GM19438 (cell line): Measurements from ENCODE around the gene PRSS57.
"Not testable (repeated sequence)": the region's sequence is repeated elsewhere in the genome, so short reads cannot be mapped to it uniquely, and the experiment has no call there.

Experiments
- ATAC-seq: cut with Tn5 transposase; IDR thresholded peaks from one replicate; pipeline ENCODE4 v1.9.1; 2021; ENCODE audit warnings: low read depth; ENCODE audit not compliant: unreplicated experiment

PRSS57 gene

DNA sequence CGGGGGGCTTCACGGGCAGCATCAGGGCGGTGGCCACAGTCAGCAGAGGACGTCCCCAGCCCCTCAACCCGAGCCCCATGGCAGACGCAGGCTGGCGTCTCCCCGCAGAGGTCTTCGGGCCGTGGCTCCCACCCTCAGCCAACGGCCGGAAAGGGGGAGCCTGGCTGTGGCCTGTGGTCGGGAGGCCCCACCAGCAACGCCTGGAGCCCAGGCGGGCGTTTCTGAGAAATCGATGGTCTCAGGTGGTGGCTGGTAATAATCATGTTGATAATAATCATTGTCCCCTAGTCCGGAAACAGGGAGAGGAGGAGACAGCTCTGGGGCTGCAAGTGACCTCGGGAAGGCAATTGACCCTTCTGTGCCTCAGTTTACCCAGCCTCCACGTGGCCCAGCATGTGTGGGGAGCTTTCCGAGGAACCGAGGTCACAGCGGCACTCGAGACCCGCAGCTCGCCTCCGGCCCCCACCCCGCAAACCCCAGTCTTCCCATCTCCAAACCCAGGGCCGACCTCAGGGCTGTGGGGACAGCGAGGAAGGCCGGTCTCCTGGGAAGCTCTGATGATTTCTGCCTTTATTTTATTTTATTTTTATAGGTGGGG lies at the start of gene PRSS57:
PRSS57 (minus strand) TSS at position 101 of the 598 bp plus-strand sequence; CDS start at position 79, 22 bp downstream.
- ATAC-seq = no peak

DNA sequence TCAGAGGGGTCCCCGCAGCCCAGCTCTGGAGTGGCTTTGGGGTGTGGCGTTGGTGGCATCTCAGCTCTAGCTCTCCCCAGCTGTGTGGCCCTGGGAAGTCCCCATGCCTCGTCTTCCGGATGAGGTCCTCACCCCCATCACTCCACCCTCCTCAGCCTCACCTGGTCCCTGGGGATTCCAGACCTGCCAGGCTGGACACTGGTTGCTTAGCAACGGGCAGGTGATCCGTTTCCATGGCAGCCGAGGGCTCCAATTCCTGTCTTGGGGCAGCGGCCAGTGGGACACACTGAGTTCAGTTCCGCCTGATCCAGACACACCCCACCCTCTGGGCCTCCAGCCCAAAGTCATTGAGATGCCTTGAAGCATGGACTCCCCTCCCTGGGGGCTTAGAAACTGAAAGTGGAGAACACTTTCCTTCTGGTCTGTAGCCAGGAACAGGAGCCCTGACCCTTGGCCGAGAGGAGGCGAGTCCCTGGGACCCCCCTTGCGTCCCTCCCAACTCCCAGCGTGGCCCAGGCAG lies 48.0 kb upstream of the PRSS57 start:
- ATAC-seq = no peak

DNA sequence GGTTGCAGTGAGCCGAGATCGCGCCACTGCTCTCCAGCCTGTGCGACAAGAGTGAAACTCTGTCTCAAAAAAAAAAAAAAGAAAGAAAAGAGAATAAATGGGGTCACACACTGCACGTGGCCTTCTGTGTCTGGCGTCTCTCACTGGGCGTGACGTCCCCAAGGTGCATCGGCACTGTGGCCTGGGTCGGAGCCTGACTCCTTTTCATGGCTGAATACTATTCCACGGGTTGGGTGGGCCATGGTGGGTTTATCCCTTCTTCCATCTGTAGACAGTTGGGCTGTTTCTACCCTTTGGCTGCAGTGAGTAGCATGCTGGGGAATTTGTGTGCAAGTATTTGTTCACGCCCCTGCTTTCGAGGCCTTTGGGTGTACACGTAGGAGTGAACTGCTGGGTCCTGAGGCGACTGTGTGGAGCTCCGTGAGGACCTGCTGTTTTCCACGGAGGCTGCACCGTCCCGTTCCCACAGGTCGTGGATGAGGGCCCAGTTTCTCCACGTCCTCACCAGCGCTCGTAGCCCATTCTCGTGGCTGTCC lies 47.4 kb upstream of the PRSS57 start:
- ATAC-seq = no peak

DNA sequence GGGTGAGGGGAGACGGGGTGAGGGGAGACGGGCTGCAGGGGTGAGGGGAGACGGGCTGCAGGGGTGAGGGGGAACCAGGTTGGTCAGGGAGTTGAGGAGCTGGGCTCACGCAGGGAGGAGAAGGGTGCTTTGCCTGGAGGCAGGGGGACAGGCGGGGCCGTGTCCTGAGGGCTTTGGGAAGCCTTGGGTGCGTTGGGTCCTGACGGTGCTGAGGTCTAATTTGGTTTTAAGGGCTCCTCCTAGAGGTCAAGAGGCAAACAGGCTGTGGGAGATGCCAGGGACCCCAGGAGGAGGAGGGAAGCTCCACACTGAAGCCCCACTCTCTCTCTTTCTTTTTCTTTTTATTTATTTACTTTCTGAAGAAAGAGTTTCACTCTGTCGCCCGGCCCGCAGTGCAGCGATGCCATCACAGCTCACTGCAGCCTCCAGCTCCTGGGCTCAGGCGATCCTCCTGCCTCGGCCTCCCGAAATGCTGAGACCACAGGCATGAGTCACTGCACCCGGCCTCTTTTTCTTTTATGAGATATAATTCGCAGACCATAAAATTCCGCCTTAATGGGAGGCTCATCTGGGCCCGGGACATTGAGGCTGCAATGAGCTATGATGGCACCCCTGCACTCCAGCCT lies 46.4 kb upstream of the PRSS57 start:
- no peak for ATAC-seq

DNA sequence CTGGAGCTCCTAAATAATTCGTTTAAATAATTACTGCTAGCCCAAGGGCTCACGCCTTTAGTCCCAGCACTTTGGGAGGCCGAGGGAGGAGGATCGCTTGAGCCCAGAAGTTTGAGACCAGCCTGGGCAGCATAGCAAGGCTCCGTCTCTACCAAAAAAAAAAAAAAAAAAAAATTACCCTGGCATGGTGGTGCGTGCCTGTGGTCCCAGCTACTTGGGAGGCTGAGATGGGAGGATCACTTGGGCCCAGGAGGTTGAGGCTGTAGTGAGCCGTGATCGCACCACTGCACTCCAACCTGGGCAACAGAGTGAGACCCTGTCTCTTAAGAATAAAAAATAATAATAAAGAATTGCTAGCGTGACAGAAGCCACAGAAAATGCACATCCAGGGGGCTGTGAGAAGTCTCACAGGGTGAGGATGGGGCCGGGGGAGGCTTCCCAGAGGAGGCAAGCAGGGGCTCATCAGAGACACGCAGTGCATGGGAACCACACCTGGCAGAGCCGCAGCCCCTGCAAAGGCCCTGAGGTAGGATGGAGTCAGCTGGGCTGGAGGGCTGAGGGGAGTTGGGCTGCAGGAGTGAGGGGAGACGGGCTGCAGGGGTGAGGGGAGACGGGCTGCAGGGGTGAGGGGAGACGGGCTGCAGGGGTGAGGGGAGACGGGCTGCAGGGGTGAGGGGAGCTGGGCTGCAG lies 45.7 kb upstream of the PRSS57 start:
- not testable (repeated sequence) for ATAC-seq

DNA sequence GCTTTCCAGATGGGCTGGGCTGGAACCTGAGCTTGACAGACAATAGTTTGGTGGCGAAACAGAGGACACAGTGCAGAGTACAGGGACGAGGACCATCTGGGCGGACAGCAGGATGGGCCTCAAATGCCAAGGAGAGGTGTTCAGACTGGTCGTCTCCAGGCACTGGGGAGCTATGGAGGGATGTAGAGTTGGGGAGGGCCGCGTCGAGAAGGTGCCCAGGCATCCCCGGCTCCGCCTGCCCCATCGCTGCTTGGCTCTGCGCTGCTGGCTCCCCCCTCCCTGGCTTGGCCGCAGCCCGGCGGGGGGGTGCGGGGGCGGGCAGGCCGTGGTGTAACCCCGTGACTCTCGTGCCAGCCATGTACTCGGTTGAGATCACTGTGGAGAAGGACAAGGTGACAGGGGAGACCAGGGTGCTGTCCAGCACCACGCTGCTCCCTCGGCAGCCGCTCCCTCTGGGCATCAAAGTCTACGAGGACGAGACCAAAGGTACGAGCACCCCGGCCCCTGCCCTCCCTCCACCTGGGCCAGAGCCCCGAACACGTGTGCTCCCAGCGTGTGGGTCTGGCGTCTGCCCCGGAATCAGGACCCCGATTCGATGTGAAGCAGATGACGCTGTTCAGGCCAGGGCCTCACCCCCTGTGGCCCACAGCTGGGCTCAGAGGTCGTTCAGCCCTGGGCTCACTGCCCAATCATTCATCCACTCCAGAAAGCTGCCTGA lies 44.9 kb upstream of the PRSS57 start:
- ATAC-seq = no peak

DNA sequence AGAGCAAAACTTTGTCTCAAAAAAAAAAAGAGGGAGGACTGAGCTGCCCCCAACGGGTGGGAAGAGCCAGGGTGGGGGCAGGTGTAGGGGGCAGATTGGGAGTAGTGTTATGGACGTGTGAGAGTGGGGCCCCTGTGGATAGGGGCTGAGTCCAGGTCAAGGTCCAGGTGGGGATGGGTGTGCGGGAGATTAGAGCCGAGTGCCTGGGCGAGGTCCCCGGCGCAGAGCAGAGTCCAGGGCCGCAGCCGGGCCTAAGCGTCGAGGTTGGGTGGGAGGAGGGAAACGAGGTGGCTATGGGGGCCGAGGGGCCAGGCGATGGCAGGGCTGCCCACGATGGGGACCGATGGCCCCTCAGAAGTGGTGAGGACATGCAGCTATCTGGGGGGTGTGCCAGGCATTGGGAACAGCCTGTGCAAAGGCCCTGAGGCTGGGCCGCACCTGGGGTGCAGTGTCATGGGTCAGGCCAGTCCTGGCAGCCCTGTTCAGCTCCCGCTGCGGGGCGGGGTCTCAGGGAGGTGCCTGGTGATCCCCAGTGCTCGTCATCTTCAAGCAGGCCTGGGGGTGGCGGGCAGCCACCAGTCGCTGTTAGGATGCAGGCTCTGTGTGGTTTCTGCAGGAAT lies 43.4 kb upstream of the PRSS57 start:
- no peak for ATAC-seq

DNA sequence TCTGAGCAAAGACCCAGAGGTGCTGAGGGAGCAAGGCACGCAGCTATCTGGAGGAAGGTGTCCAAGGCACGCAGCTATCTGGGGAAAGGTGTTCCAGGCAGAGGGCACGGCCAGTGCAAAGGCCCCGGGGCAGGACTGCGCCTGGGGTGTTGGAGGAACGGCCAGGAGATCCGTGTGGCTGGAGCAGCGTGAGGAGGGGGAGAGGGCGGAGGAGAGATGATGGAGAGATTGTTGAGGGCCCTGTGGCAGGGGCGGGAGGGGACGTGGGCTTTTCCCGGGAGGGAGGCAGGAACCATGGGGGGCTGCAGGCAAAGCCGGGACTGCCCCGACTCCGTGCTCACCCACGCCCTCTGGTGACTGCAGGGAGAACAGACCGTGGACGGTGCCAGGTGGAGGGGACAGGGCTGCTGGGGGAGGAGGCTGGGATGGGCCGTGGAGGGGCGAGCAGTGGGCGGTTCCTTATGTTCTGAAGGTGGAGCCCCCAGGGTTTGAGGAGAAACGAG lies 42.4 kb upstream of the PRSS57 start:
- no peak for ATAC-seq

DNA sequence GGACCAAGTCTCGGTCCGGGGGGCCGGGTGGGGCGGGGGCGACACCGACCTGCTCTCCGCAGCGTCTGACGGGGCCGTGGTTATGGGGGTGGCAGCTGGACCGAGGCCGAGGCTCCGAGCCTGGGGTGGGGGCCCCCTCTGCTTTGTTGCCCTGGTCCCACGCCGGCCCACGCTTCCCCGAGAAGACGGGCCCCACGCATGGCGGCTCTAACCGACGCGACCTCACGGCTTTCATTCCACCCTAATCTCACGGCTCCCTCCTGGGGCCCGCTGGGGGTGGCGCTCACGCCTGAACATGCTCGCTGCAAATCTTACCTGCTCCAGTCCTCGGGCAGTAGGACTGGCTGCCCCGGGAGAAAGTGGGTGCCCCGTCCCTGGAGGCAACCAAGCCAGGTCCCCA lies 40.9 kb upstream of the PRSS57 start:
- ATAC-seq = no peak

DNA sequence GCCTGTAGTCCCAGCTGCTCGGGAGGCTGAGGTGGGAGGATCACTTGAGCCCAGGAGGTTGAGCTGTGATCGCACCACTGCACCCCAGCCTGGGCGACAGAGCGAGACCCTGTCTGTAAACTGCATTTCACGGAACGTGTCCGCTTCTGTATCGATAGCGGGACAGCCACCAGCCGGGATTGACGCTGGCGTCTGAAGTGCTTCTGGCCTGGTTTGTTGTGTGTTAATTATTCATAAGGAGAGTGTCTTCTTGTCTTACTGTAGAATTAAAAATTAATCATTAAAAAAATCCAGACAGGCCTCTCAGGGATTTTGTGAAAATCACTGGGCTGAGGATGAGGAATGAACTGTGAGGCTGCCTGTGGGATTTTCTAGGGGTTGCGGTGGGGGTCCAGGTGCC lies 39.5 kb upstream of the PRSS57 start:
- ATAC-seq = no peak

DNA sequence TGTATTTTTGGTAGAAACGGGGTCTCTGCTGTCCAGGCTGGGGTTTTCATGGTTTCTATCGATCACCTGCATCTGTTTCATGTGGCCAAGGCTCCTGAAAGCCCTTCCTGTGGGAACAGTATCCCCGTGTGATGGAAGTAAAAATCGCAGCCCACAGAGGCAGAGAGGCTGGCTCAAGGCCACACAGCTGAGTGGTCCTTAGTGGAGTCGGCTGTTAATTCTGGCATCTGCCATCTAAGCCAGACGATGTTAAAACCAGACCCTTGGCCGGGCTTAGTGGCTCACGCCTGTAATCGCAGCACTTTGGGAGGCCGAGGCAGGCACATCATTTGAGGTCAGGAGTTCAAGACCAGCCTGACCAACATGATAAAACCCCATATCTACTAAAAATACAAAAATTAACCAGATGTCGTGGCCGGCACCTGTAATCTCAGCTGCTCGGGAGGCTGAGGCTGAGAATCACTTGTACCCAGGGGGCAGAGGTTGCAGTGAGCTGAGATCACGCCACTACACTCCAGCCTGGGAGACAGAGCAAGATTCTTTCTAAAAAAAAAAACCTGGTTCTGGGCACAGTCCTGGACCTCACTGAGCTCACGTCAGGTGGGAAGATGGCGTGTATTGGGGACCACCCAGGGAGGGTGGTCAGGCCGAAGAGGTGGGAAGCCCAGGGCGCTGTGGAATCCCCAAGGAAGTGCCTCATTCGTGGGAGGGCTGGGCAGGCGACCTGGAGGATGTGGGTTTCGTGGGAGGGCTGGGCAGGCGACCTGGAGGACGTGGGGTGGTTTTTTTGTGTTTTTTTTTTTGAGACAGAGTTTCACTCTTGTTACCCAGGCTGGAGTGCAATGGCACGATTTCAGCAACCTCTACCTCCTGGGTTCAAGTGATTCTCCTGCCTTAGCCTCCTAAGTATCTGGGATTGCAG lies 37.2 kb upstream of the PRSS57 start:
- ATAC-seq = no peak

DNA sequence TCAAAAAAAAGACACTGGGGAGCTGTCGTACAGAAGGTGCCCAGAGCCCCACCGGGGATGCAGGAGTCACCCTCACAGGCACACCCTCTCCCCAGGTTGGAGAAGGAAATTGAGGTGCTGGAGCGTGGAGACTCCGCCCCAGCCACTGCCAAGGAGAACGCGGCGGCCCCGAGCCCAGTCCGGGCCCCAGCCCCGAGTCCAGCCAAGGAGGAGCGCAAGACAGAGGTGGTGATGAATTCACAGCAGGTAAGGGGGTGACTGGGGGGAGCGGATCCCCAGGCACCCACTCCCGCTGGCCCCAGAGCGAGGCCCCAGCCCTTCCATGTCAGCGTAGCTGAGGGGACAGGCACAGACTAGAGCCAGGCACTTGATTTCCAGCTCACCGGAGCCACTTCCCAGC lies 35.7 kb upstream of the PRSS57 start:
- ATAC-seq = no peak

DNA sequence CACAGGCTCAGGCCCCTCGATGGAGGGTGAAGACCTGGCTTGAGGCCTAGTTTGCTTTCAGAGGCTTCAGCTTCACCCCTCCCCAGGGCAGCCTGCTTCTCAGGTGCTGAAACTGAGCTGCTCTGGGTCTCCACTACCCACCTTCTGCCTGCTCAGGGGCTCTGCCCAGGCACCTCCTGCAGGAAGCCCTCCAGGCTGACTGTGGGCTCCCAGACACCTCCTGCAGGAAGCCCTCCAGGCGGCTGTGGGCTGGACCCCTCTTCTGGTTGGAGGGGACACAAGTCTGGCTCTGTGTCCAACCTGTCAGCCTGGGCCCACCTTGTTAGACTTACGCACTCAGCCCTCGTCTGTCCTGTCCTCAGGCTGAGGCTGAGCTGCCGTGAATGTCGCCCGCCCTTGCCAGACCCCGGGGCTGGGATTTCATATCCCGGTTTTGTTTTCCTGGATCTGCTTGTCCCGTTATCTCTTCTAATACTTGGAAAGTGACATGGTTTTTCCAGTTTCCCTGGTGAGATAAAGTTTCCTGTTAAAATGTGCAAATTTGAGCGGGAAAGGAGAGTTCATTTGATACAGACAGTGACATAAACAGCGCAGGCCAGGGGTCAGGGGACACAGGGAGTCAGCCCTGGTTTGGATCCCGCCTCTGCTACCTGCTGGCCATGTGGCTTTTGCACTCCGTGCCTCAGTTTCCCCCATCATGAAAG lies 34.9 kb upstream of the PRSS57 start:
- no peak for ATAC-seq

DNA sequence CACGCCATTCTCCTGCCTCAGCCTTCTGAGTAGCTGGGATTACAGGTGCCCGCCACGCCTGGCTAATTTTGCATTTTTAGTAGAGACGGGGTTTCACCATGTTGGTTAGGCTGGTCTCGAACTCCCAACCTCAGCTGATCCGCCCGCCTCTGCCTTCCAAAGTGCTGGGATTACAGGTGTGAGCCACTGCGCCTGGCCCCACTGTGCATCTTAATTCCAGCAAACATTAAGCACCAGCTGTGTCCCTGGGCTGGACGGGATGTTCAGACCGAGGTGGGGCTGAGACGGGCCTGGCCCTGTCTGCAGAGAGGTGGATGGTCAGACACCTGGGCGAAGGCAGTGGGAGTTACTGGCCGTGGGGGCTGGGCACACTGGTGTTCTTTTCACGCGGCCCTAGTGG lies 34.3 kb upstream of the PRSS57 start:
- ATAC-seq = not testable (repeated sequence)

DNA sequence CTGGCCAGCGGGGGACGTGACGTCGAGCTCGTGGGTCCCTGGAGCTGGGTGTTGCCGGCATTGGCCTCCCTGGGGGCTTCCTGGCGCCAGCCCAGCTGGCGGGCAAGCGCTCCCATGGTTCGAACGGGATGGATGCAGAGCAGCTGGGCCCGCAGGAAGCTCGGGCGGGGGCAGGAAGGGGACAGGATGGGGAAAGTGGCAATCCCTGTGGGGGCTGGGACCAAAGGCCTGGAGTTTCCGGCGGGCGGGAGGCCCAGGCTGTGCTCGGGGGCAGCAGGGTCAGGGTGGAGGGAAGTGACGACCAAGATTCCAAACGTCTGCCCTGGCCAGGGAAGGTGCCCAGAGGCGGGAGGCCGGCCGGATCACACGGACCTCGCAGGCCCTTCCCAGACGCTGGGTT lies 32.8 kb upstream of the PRSS57 start:
- no peak for ATAC-seq

DNA sequence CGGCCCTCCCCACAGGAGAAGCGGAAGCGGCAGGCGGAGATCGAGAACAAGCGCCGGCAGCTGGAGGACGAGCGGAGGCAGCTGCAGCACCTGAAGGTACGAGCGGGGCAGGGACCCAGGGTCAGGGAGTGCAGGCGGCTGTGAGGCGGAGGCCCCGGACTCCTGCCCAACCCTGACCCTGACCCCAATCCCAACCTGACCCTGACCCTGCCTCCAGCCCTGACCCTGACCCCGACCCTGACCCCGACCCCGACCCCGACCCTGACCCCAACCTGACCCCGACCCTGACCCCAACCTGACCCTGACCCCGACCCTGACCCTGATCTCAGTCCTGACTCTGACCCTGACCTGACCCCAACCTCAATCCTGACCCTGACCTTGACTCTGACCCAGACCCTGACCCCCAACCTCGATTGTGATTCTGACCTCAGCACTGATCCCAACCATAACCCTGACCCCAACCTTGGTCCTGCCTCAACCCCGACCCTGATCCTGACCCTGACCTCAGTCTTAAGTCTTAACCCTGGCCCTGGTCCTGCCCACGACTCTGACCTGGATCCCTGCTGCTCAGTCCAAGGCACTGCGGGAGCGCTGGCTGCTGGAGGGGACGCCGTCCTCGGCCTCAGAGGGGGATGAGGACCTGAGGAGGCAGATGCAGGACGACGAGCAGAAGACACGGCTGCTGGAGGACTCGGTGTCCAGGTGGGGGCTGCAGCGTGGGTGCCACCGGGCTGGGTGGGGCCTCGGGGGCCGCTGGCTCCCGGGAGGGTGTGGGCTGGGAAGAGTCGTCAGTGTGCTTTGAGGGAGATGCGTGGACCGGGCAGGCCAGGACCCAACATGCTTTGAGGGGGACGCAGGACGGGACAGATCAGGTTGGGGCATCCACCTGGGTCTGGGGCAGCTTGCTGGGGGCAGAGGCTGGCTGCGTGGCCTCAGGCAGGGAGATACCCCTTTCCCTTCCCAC lies 32.0 kb upstream of the PRSS57 start:
- no peak for ATAC-seq

DNA sequence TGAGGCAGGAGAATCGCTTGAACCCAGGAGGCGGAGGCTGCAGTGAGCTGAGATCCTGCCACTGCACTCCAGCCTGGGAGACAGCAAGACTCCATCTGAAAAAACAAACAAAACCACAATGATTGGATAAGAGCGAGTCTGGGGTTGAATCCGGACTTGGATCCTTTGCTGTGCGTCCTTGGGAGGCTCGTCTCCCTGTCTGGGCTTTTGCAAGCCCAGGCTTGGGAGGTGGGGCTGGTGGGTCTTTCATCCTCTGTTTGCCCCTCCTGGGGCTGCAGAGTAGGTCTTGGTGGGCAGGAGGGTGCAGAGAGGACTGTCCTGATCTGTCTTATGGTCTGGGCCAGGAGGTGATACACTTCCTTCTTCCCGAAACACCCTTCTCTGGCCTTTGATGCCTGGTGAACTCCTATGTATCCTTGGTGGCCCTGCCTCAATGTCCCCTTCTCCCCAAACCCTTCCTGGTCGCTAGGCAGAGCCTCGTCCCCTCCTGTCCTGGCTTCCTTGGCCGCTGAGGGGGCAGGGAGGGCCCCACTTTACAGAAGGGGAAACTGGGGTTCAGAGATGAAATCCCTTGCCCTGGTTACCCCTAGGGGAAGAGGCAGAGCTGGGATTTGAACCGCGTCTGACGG lies 30.3 kb upstream of the PRSS57 start:
- ATAC-seq = no peak
